Fibroblast of pulmonary artery (primary cell): ENCODE data around the gene SLC12A6.

Source experiments
- DNase-seq: peaks from one replicate; pipeline ENCODE4 v3.0.0-alpha.2; 2010; ENCODE audit warnings: low read depth
- H3K4me3 ChIP-seq: replicated peaks from 2 replicates; pipeline ENCODE4 v1.5.1; 2011; ENCODE audit warnings: low read depth, mild to moderate bottlenecking, control low read depth, low read length, moderate library complexity
- CTCF ChIP-seq: IDR thresholded peaks from 2 replicates; pipeline ENCODE4 v1.5.1; 2011; ENCODE audit warnings: mild to moderate bottlenecking, control low read depth, low read length, inconsistent platforms; ENCODE audit errors: missing control alignments

SLC12A6 gene

GRCh38 chr15:34182942-34183341, 154.6 kb downstream of the SLC12A6 start:
- no peak overlapping the region for H3K4me3 ChIP-seq
- TF ChIP-seq CTCF: no peak
- DNase-seq: peak; percentile 7
